GM18858 (cell line): Measurements from ENCODE around the gene ITGAD.

Experiments used
- ATAC-seq: cut with Tn5 transposase; IDR thresholded peaks from one replicate; pipeline ENCODE4 v1.9.1; 2021; ENCODE audit not compliant: unreplicated experiment

ITGAD gene

GRCh38 chr16:31365131-31365865 lies 27.8 kb upstream of the ITGAD start:
- ATAC-seq = peak; percentile 58

GRCh38 chr16:31367853-31368252 lies 25.3 kb upstream of the ITGAD start:
- ATAC-seq = no peak

- ATAC-seq = no peak
These were observed 22.1 kb upstream of the ITGAD start for GRCh38 chr16:31371008-31371407.

- ATAC-seq = no peak
These were observed 21.3 kb upstream of the ITGAD start for GRCh38 chr16:31371619-31372484.

GRCh38 chr16:31373235-31373634 lies 19.9 kb upstream of the ITGAD start:
- ATAC-seq = no peak

- ATAC-seq = no peak
These were observed 17.9 kb upstream of the ITGAD start for GRCh38 chr16:31375231-31375630.

GRCh38 chr16:31376705-31377104 lies 16.4 kb upstream of the ITGAD start:
- no peak for ATAC-seq

GRCh38 chr16:31377210-31377903 lies 15.8 kb upstream of the ITGAD start:
- ATAC-seq = no peak

- no peak for ATAC-seq
These were observed 12.9 kb upstream of the ITGAD start for GRCh38 chr16:31380201-31380600.

- no peak for ATAC-seq
These were observed 10.5 kb upstream of the ITGAD start for GRCh38 chr16:31382485-31383161.

GRCh38 chr16:31385680-31386079 lies 7.5 kb upstream of the ITGAD start:
- no peak for ATAC-seq

- ATAC-seq = no peak
These were observed 6.8 kb upstream of the ITGAD start for GRCh38 chr16:31386157-31386984.

GRCh38 chr16:31388535-31388934 lies 4.6 kb upstream of the ITGAD start:
- no peak for ATAC-seq

GRCh38 chr16:31390504-31391041 lies 2.6 kb upstream of the ITGAD start:
- ATAC-seq = no peak

GRCh38 chr16:31395647-31396046 lies 2.5 kb downstream of the ITGAD start:
- no peak for ATAC-seq

GRCh38 chr16:31397096-31397660 lies 4.0 kb downstream of the ITGAD start:
- ATAC-seq = no peak

- no peak for ATAC-seq
These were observed 4.6 kb downstream of the ITGAD start for GRCh38 chr16:31397701-31398100.

GRCh38 chr16:31400191-31400590 lies 7.1 kb downstream of the ITGAD start:
- no peak for ATAC-seq

GRCh38 chr16:31401436-31401835 lies 8.3 kb downstream of the ITGAD start:
- ATAC-seq = no peak

- no peak for ATAC-seq
These were observed 9.6 kb downstream of the ITGAD start for GRCh38 chr16:31402687-31403086.
